ENCODE measurements around the gene AMIGO1.
A peak's percentile ranks its signal among the peaks of the same experiment; 100 is the strongest.

AMIGO1 gene

GRCh38 chr1:109532365-109533136 lies 23.0 kb upstream of the AMIGO1 start:
- DNase-seq (ENCODE audit: low spot score) (peak; percentile 62), FAIRE-seq (no peak)

- no peak for DNase-seq (ENCODE audit: low spot score)
- FAIRE-seq: no peak
Observed at GRCh38 chr1:109531826-109532364, 22.4 kb upstream of the AMIGO1 start.

GRCh38 chr1:109531380-109531779 lies 21.9 kb upstream of the AMIGO1 start:
- no peak for FAIRE-seq
- DNase-seq (ENCODE audit: low spot score): no peak

- DNase-seq (ENCODE audit: low spot score) (no peak), FAIRE-seq (no peak)
Observed at GRCh38 chr1:109530457-109531087, 21.0 kb upstream of the AMIGO1 start.

DNA sequence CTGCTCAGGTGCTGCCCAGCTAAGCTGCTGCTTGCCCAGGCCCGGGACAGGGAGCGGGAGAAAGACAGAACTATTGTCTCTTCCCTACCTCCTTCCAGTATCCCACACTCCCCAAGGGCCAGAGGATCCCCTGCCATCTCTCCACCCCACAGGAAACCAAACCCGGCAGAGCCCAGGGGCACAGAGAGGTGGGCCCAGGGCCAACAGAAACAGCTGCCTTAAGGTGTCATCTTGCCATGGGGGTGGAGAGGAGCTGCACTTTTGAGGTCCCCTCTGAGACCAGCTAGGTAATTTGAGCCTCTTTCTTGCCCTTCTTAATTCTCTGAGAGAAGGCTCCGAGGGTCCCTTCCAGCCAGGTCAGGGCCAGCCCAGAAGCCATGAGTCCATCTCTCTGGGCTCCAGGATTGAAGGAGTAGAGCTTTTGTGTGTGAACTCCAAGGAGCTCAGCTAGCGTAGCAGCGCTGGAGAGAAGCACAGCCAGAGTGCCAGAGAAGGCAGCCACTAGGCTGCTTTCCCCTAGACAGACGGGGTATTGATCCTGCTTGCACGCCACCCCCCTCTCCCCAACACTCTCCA lies 20.4 kb upstream of the AMIGO1 start:
- no peak for FAIRE-seq
- no peak for DNase-seq (ENCODE audit: low spot score)

- no peak for FAIRE-seq
- DNase-seq (ENCODE audit: low spot score): no peak
Observed at GRCh38 chr1:109528712-109529111, 19.2 kb upstream of the AMIGO1 start.

DNA sequence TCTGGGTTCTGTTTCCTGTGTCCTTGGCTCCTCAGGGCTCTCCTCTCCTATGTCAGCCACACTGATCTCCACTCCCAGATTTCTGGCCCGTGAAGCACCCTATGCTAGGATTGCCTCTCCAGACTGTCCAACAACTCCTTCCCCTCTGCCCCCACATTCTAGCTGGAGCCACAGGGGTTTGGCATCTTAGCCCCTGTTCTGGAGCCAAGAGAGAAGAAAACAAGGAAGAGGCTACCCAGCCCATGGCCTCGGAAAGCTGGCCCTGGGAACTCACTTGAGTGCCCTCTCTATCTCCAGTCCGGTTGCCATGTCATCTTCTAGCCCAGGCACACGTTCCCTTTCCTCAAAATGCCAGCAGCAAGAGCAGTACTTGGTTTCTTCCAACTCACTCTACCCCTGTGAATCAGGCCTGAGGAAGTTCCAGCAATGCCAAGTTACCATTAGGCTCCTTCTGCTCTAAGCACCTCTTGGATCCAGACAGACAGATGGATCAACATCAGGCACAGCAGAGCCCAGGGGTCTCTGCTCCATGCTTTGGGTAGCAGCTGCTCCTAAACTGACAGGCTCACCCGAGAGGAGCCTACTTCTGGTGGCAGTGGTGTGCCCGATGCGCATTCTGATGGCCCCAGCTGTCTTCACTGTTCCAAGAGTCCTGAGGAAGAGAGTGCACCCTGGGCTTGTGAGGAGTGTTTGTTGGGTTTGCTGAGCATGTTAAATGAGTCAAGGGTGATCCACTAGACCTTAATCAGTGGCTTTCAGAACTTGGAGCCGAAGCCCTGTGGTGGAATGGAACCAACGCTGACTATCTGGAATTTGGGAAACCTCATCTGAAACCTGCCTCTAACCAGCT lies 18.5 kb upstream of the AMIGO1 start:
- DNase-seq (ENCODE audit: low spot score): no peak

GRCh38 chr1:109527098-109527811 lies 17.7 kb upstream of the AMIGO1 start:
- DNase-seq (ENCODE audit: low spot score): no peak
- FAIRE-seq: no peak

More for the DNA sequence above, 18.5 kb upstream of the AMIGO1 start:
- no peak for FAIRE-seq

- FAIRE-seq (no peak), DNase-seq (ENCODE audit: low spot score) (no peak)
Observed at GRCh38 chr1:109523706-109524105, 14.2 kb upstream of the AMIGO1 start.

DNA sequence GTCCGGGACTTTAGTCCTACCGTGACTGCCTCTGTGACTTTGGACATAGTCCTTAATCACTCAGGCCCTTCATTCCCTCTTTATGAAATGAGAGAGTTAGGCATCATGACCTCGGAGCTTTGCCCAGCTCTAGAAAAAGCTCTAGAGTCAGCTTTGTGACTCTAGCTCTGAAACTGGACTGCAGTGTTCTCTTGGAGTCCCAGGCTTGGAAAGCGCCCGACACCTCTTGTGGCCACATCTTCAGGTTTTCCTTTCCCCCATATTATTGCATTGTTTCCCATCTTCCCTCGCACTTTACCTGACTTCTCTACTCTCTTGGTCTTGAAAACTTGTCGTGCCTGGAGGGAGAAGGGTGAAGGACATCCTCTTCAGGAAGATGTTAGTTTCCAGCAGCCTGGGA lies 12.5 kb upstream of the AMIGO1 start:
- DNase-seq (ENCODE audit: low spot score): no peak
- FAIRE-seq: no peak

GRCh38 chr1:109521002-109521951 lies 11.8 kb upstream of the AMIGO1 start:
- DNase-seq (ENCODE audit: low spot score): no peak
- FAIRE-seq: no peak

DNA sequence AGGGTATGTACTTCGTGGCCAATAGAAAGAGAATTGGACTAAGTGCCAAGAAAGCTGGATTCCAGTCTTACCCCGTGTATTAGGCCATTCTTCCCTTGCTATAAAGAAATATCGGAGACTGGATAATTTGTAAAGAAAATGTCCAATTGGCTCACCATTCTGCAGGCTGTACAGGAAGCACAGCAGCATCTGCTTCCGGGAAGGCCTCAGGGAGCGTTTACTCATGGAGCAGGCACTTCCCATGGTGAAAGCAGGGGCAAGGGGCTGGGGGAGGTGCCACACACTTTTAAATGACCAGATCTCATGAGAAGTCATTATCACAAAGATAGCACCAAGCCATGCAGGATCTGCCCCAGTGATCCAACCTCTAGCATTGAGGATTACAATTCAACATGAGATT lies 7.8 kb upstream of the AMIGO1 start:
- FAIRE-seq: no peak
- DNase-seq (ENCODE audit: low spot score): no peak

DNA sequence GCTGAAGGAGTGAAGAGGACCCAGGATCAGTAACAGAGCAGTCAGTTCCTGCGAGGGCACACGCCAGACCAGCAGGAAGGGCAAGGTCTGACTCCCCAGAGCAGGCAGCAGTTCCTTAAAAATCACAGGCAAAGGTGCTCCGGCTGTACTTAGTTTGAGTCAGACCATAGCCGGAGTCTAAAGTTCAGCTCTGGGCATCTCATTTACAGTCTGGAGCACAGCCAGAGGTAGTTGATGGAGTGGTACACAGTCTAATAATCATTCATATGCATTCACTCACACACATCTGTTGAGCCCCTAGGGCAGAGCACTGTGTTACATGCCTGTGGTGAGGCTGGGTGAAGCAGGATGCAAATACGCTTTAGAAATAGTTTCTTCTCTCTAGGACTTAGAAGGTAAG lies 7.3 kb upstream of the AMIGO1 start:
- DNase-seq (ENCODE audit: low spot score) (no peak), FAIRE-seq (no peak)

DNA sequence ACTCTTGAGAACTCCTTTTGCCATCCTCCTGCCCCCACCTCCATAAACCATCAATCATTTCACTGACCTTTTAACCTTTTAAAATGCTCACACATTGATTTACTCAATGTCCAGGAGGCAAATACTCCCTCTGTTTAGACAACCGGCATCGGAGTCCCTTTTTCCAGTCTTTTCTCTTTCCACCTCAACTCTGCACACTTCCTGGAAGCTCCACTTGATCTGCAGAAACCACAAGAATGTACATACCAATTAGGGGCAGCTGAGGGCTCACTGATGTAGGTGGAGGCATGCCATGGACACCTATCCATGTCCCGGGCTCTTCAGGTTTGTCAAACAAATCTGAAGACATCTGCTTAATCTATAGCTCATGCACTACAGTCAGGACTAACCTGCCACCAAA lies 5.3 kb upstream of the AMIGO1 start:
- FAIRE-seq: no peak
- DNase-seq (ENCODE audit: low spot score): no peak

GRCh38 chr1:109513110-109513710 lies 3.7 kb upstream of the AMIGO1 start:
- DNase-seq (ENCODE audit: low spot score) (no peak), FAIRE-seq (no peak)

GRCh38 chr1:109508873-109509175 lies 703 bp downstream of the AMIGO1 start:
- DNase-seq (ENCODE audit: low spot score) (no peak), FAIRE-seq (no peak)

- DNase-seq (ENCODE audit: low spot score) (no peak), FAIRE-seq (no peak)
Observed at GRCh38 chr1:109508001-109508872, 1.3 kb downstream of the AMIGO1 start.

DNA sequence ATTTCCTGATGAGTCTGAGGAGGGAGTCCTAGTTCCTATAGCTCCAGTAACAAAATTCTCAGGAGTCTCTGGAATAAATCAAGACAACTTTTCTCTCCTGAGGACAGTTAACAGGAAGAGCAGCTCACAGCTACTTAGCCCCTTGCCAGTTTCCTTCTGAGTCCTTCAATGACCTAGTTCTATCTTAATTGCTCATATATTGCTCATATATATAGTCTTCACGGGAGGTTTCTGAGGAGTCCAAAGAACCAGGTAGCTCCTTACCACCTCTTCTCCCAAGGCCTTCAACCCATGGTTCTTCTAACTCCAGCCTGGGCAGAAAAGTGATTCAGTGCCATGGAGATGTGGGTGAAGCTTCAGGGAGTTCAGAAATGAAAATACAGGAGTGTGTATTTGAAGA lies 4.6 kb downstream of the AMIGO1 start:
- DNase-seq (ENCODE audit: low spot score) (no peak), FAIRE-seq (no peak)

DNA sequence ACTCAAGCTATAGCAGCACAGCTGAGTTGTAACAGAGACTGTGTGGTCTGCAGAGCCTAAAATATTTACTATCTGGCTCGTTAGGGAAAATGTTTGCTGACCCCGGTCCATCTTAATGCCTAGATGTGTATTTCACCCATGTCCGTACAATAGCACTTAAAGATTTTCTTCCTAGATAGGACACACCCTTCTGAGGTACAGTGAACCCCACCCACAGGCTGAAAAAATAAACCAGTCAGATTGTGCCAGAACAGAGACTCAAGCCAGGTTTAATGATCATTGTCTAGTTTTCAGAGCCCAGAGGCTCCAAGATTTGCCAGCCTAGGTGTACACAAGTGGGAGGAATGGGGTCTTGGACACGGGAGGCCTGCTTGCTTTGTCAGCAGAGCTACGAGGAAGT lies 5.6 kb downstream of the AMIGO1 start:
- DNase-seq (ENCODE audit: low spot score) (no peak), FAIRE-seq (no peak)

Measured in RCC 7860 (cell line).